Measurements from ENCODE around the gene IFFO2.
"Not testable (repeated sequence)": the region's sequence is repeated elsewhere in the genome, so short reads cannot be mapped to it uniquely, and the experiment has no call there.

Gene IFFO2

DNA sequence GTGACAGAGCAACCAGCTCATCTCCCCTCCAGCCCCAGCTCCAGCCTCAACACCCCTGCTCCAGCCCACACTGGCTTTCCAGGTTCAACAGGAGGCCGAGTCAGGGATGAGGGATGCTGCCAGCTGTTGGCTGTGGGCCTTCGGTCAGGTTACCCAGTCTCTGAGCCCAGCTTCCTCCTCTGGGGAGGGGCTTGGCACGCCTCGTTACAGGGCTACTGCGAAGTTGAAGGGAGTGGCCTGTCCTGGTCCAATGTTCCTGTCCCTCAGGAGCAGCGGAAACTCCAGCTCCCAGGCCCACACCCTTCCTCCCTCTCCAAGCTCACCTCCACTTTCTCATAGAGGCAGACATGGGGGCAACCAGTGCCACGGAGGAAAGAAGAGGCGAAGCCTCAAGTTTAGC is 81.9 kb downstream of the IFFO2 start:
- DNase-seq (ENCODE audit: low spot score) = no peak

DNA sequence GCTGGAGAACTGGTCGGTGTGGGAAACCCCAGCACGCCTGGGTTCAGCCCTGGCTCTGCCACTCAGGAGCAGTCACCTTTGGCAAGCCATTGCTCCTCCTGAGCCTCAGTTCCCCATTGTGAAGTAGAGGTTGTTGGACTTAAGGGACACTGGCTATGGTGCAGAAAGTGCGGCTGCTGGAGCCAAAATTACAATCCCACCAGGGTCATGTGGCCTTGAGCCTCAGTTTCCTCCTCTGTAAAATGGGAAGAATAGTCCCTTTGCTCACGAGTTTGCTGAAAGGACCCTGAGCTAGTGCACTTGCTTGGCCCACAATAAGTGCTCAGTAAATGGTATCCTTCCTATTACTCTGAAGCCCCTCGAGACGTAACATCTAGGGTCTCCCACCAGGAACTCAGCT is 82.4 kb downstream of the IFFO2 start:
- DNase-seq (ENCODE audit: low spot score) = no peak

DNA sequence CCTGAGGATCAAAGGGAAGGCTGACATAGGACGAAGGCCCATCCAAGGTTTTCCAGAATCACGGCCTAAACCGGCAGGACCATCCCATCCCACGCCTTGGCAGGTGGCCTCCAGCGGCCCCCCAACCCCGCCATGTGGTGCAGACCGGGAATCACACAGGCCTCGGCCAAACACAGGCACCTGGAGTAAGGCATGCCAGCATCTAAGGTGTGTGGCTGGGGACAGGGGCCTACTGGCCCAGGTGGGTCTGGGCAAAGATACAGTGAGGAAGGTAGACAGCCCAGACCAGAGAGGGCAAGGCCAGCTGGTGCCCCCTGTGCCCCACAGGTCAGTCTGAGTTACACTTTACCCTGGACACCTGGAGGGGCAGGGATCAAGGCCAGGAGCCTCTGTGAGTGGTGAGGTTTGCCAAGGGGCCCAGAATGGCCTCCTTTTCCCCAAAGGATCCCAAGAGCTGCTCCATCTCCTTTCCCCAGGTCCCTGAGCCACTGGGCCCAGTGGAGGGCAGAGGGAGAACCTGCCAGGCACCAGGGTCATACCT is 84.3 kb downstream of the IFFO2 start:
- no peak for DNase-seq (ENCODE audit: low spot score)

DNA sequence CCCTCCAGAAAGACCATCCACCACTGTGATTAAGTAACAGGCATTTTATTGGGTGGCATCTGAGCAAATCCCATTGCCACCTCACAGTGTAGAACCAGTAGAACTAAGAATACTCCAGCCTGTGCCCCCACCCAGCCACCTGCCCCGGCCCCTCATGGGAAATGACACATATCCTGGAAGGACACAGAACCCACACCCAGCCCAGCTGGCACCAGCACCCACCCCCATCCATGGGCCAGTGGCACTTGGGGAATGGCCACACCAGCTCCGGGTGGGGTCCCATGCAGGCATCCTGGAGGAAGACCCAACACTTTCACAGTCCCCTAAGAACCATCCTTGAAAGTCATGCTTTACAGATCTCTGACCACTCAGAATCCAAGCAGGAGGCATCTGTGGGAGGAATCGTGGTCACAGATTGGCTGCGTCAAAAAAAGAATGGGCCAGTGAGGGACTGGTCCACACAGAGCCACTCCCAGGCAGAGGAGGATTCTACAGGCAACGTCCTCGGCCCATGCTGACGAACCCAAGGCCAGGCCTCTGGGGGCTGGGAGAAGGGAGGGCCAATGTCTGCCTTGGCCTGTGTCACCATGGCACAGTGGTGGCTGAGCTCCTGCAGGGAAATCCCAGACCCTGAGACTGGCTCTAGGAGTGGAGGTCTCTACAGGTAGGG is 84.9 kb downstream of the IFFO2 start:
- no peak for DNase-seq (ENCODE audit: low spot score)

DNA sequence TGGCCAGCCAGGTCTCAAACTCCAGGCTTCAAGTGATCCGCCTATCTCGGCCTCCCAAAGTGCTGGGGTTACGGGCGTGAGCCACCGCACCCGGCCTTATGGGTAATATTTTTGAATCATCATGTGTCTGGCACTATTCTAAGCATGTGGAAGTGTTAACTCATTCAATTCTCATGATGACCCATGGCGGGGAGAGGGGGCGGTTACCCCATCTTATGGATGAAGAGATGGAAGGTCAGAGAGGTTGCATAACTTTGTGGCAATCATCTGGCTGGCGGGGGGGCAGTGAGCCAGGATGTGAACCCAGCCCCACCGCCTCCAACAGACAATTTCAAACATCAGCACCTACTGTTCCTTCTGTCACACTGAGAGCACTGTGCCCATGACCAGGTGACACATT is 85.5 kb downstream of the IFFO2 start:
- no peak for DNase-seq (ENCODE audit: low spot score)

DNA sequence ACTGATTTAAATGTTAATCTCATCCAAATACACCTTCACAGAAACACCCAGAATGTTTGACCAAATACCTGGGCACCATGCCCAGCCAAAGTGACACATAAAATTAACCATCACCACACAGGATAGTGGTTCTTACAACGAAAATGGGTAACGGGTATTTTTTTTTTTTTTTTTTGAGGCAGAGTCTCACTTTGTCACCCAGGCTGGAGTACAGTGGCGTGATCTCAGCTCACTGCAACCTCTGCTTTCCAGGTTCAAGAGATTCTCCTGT is 85.9 kb downstream of the IFFO2 start:
- not testable (repeated sequence) for DNase-seq (ENCODE audit: low spot score)

DNA sequence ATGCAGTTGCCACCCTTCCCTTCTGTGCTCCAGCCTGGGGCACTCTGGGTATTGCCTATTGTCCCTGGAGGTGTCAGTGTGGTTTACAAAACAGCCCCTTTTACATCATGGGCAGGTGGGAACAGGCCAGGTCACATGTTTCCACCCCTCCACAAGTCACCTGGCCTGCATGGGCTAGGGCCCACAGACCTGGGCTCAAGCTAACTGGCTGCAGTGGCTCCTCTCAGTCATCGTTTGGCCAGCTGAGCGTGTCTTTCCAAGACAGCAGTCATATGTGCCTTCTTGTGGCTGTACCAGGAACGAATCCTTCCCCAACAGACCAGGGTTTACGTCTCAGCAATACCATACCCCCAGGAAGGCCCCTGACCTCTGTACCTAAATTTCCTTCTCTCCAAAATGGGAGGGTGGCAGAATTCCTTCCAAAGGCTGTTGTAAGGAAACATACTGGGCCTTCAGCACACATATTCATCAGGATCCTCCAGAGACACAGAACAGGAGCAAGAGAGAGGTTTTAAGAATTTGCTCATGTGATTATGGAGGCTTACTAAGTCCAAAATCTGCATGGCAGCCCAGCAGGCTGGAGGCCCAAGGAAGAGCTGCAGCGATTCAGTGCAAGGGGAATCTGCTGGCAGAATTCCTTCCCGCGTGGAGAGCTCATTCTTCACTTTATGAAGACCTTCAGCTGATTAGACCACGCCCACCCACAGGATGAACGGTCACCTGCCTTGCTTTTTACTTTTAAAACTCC is 86.5 kb downstream of the IFFO2 start:
- no peak for DNase-seq (ENCODE audit: low spot score)

DNA sequence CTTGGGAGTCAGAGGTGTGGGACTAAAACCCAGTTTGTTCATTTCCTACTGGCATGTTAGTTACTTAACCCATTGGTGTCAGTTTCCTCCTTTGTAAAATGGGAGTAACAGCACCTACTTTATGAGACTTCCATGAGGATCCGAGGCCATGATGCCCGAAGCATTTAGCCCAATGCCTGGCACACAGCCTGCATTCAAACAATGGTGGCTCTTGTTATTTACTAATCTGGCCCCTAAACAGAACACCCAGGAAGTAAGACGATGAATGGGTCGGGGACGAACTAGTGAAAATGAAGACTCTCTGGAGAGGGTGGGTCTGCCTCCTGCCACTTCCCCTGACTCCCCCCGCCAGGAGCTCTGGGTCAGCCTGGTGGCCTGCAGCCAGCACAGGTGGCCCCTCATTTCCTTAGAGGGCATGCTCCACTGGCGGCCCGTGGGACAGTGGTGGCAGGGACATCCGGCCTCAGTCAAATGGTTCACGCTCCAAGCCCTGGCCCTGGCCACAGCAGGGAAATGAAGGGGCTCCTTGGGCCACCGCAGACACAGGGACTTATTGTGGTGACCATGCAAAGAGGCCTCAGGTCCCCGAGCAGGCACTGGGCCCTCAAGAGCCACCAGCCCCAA is 87.6 kb downstream of the IFFO2 start:
- DNase-seq (ENCODE audit: low spot score) = no peak

DNA sequence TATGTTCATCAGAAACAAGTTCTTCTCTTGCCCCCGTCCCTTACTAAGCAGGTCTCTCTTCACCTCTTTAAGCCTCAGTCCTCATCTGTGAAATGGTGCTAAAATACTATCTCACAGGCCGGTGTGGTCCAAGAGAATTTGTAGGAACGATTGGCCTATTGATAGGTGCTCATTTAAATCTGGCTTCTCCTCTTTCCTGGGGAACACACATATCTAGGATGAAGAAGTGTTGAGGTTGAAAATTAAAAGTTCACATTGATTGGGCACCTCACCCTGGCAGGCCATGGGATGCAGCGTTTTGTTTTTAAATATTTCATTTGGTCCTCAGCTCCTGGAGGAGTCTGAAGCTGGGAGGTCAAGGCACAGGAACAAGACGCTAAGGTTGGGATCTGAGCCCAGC is 88.1 kb downstream of the IFFO2 start:
- DNase-seq (ENCODE audit: low spot score) = no peak

DNA sequence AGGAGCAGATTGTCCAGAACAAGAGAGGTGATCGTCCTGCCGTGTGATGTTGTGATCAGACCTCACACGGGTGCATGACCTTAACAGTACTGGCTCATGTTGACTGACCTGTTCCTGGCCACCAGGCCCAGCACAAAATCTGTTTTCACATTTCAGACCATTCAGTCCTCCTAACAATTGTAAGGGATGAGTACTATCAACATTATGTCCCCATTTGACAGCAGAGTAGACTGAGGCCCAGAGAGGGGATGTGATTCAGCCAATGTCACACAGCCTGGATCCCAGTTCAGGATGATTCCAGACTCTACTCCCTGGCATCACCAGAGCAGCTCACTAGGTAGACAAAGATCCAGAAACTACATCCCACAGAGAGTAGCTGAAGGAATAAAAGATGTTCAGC is 89.6 kb downstream of the IFFO2 start:
- no peak for DNase-seq (ENCODE audit: low spot score)

DNA sequence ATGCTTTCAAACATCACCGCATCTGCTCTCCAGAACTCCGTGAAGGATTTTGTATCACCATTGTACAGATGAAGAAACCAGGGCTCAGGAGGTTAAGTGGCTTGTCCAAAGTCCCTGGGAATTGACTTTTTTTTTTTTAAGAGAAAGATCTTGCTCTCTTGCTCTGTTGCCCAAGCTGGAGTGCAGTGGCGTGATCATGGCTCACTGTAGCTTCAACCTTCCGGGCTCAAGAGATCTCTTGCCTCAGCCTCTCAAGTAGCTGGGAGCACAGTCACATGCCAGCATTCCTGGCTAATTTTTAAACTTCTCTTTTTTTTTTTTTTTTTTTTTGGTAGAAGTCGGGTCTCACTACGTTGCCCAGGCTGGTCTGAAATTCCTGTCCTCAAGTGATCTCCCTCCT is 90.2 kb downstream of the IFFO2 start:
- no peak for DNase-seq (ENCODE audit: low spot score)

DNA sequence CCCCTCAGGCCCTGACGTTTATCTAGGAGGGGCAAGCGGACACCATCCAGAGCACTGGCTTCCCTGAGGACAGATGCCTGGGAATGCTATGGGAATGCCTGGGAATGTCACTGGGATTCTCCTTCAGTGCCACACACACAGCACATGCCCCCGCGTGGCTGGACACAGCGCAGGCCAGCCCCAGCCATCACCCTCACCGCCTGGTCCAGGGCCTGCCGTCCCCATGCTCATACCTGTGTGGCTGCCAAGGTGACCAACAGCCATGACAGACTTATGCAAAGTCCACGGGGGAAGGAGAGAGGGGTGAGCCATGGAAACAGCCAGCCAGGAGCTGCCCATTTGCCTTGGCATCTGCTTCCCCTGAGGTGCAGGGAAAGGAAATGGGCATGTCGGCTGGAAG is 91.3 kb downstream of the IFFO2 start:
- DNase-seq (ENCODE audit: low spot score) = no peak

DNA sequence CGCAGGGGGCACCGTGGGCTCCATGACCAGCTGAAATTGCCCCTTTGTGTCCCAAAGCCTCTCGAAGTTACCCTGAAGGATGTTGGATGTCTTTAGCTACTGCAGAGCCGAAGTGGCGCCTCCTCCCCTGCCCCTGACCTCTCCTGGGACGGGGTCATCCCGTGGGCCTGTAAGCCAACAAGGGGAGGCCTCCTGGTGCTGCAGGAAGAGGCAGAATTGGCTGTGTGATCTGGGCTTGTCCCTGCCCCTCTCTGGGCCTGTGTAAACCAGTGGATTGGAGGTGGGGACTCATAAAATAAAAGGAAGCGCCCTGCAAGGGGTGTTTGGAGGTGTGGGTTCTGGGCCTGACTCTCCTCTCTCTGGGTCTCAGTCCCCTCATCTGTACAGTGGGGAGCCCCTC is 94.9 kb downstream of the IFFO2 start:
- no peak for DNase-seq (ENCODE audit: low spot score)

DNA sequence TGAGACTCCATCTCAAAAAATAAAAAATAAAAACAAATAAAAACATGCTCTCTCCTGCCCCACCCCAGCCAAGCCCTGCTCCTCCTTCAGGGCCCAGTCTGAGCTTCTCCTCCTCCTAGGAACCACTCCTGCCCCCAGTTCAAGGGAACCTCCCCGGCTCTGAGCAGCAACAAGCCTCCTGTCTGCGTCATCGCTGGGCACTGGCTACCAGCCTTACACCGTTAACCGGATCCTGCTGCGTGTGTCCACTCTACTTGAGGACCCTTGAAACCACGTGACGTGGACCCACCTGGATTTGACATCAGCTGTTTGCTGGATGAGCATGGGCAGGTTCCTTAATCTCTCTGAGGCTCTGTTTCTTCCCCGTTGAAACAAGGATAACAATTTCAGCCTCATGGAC is 95.4 kb downstream of the IFFO2 start:
- no peak for DNase-seq (ENCODE audit: low spot score)

DNA sequence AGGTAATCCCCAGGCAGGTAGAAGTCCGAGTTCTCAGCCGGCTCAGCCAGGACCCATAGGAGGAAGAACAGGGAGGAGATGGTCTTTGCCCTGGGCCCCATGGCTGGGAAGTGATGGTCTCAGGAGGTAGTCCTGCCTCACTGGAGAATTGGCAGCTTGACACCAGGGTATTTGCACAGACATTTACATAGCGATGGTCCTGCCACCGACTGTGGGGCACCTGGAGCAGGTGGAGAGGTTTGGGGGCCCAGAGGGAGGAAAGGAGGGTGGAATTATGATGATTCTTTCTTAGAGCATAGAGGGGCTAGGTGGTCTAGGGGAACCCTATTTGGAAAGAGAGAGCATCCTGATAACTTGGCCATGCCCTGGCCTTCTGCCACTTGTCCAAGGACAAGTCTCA is 96.9 kb downstream of the IFFO2 start, which contains the start of gene TAS1R2:
Gene TAS1R2, minus strand, starts transcription at position 101 of the 400 bp plus-strand sequence. Its CDS starts 0 bp downstream, at position 101.
- DNase-seq (ENCODE audit: low spot score) = no peak

DNA sequence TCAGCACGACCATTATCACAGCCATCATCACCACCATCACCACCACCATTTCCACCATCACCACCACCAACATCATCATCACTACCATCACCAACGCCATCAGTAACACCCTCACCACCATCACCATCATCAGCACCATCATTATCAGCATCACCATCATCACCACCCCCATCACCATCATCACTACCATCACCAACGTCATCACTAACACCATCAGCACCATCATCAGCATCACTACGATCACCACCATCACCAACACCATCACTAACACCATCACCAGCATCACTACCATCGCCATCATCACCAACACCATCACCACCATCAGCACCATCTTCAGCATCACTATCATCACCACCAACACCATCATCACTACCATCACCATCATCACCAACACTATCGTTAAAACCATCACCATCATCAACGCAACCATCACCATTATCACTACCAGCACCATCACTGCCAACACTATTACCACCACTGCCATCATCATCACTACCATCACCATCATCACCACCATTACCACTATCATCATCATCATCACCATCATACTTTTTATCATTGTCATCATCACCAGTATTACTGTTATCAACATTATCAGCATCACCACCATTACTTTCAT is 98.3 kb downstream of the IFFO2 start:
- no peak for DNase-seq (ENCODE audit: low spot score)

DNA sequence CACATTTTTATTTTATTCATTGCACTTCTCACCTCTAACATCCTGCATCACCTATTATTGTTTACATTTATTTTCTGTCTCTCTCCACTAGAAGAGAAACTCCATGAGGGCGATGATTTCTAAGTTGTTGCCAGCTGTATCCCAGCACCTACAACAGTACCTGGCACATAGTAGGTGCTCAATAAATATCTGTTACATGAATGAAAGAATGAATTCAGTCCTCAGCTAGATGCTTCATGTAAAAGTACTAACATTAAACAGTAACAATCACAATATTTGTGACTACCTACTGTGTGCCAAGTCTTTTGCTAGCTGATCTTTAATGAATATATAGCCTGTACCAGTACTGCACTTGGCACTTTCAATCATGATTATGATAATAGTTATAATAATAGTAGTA is 100.0 kb downstream of the IFFO2 start:
- DNase-seq (ENCODE audit: low spot score) = no peak

DNA sequence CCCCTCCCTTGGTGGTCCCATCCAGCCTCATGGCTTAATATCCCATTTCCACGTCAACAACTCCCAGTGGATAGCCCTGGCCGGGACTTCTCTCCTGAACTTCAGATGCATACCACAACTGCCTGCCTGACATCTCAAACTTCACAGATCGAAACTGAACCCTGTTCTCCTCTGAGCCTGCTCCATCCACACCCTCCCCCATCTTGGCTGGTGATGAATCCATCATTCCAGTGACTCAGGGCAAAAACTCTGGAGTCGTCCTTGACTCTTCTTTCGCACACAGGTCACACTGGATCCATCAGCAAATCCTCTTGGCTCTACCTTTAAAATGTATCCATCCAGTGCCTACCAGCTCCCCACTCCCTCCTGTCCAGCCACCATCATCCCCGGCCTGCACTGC is 100.9 kb downstream of the IFFO2 start:
- DNase-seq (ENCODE audit: low spot score) = no peak

DNA sequence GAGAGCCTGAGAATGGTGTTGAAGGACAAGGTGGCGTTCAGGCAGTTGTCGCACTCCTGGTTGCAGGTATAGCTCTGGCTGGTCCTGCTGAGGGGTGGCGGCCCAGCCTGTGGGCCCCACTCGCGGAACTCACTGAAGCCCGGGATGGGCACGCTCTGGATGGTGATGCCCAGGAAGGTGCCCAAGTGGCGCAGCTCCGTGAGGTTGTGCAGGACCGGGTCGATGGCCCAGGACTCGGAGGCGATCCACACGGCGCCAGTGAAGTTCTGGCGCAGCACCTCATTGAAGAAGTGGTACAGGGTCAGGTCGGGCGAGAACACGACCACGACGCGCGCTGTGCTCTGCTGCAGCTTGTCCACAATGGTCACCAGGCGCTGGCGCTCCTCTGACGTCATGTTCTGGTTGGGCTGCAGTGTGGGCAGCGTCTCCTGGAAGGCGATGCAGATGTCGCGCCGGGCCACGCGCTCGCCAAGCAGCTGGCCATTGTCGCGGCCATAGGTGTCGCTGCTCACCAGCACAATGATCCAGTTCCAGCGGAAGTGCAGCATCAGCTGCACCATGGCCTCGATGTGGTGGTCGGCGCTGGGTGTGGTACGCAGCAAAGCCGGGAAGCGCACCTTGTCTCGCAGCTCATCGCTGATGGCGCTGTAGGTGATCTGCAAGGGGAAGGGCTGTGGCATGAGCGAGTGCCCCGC is 102.0 kb downstream of the IFFO2 start:
- no peak for DNase-seq (ENCODE audit: low spot score)
